ENCODE data around the gene THSD1.

THSD1 gene

GRCh38 chr13:52446265-52446664 is 40.3 kb upstream of the THSD1 start:
- DNase-seq (ENCODE audit: low spot score) = peak; percentile 36
- CTCF ChIA-PET = no interaction called here
- POLR2A ChIA-PET (ENCODE audit: low non-redundant PET) = no interaction called here
- TF ChIP-seq, protein P1, sequence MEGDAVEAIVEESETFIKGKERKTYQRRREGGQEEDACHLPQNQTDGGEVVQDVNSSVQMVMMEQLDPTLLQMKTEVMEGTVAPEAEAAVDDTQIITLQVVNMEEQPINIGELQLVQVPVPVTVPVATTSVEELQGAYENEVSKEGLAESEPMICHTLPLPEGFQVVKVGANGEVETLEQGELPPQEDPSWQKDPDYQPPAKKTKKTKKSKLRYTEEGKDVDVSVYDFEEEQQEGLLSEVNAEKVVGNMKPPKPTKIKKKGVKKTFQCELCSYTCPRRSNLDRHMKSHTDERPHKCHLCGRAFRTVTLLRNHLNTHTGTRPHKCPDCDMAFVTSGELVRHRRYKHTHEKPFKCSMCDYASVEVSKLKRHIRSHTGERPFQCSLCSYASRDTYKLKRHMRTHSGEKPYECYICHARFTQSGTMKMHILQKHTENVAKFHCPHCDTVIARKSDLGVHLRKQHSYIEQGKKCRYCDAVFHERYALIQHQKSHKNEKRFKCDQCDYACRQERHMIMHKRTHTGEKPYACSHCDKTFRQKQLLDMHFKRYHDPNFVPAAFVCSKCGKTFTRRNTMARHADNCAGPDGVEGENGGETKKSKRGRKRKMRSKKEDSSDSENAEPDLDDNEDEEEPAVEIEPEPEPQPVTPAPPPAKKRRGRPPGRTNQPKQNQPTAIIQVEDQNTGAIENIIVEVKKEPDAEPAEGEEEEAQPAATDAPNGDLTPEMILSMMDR (conservative IDR thresholded peaks at IDR 0.05; ENCODE audit: low read depth) = no peak
- H3K27ac ChIP-seq = peak overlapping the region; percentile 72

GRCh38 chr13:52432456-52432855 is 26.5 kb upstream of the THSD1 start:
- DNase-seq (ENCODE audit: low spot score) = no peak
- no peak overlapping the region for H3K27ac ChIP-seq
- TF ChIP-seq, protein P1 (conservative IDR thresholded peaks at IDR 0.05; ENCODE audit: low read depth) = no peak
- CTCF ChIA-PET = interaction anchor here (0.7 to 1.3 kb wide), 2 partner anchors 18 to 285 kb away, joined by 3 to 4 read pairs; no protein-coding TSS in a partner anchor
- POLR2A ChIA-PET (ENCODE audit: low non-redundant PET) = no interaction called here

- CTCF ChIA-PET = no interaction called here
- TF ChIP-seq, protein P1 (conservative IDR thresholded peaks at IDR 0.05; ENCODE audit: low read depth) = no peak
- DNase-seq (ENCODE audit: low spot score) = peak; percentile 26
- no peak overlapping the region for H3K27ac ChIP-seq
- POLR2A ChIA-PET (ENCODE audit: low non-redundant PET) = no interaction called here
Measured at GRCh38 chr13:52428295-52428694, 22.3 kb upstream of the THSD1 start.

- no peak overlapping the region for H3K27ac ChIP-seq
- ChIA-PET CTCF (interaction anchor here (0.6 kb wide), 1 partner anchor 169 kb away, joined by 3 read pairs; no protein-coding TSS in a partner anchor), POLR2A (ENCODE audit: low non-redundant PET) (interaction anchor here (0.7 kb wide), 1 partner anchor 8 kb away, joined by 7 read pairs; no protein-coding TSS in a partner anchor)
- TF ChIP-seq, protein P1 (conservative IDR thresholded peaks at IDR 0.05; ENCODE audit: low read depth) = no peak
- no peak for DNase-seq (ENCODE audit: low spot score)
Measured at GRCh38 chr13:52421216-52421615, 15.2 kb upstream of the THSD1 start.

DNA sequence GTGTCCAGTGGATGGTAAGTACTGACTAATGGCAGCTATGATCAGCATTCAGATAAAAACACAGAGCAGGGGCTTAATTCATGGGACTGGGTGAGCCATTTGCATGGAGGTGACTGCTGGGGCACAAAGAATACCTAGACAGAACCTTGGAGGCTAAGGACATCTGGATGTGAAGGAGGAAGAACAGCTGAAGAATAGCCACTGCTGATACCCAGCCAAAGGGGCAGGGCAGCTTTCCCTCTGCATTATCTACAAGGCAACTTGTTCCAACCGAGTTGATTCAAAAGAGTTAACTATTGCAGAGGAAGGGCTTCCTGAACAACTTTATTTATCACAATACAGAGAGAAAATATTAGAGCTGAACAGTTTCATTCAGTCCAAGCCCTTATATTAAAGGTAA is 13.1 kb upstream of the THSD1 start:
- no peak for DNase-seq (ENCODE audit: low spot score)
- TF ChIP-seq, protein P1 (conservative IDR thresholded peaks at IDR 0.05; ENCODE audit: low read depth) = no peak
- no peak overlapping the region for H3K27ac ChIP-seq
- POLR2A ChIA-PET (ENCODE audit: low non-redundant PET) = no interaction called here
- CTCF ChIA-PET = no interaction called here

- ChIA-PET POLR2A (ENCODE audit: low non-redundant PET) (no interaction called here), CTCF (interaction anchor here (0.6 to 1.4 kb wide), 2 partner anchors 36 to 560 kb away, joined by 3 to 9 read pairs; partner anchors contain the start of gene VPS36)
Measured at GRCh38 chr13:52414963-52415362, 9.0 kb upstream of the THSD1 start.

More at GRCh38 chr13:52414963-52415362, 9.0 kb upstream of the THSD1 start:
- TF ChIP-seq, protein P1 (conservative IDR thresholded peaks at IDR 0.05; ENCODE audit: low read depth) = no peak
- H3K27ac ChIP-seq = peak overlapping the region; percentile 99
- peak; percentile 83 for DNase-seq (ENCODE audit: low spot score)
